ENCODE results near the gene ZNG1A.
"Not testable (repeated sequence)": the region's sequence is repeated elsewhere in the genome, so short reads cannot be mapped to it uniquely, and the experiment has no call there.

The ZNG1A gene

GRCh38 chr9:178970-179383, at the start of gene ZNG1A:
Gene ZNG1A (minus strand): TSS chr9:179056. CDS start chr9:178969, 87 bp downstream.
- not testable (repeated sequence) for DNase-seq

- DNase-seq: no peak
Measured at GRCh38 chr9:227860-228259, 49.0 kb upstream of the ZNG1A start.

GRCh38 chr9:224582-225520, 46.0 kb upstream of the ZNG1A start:
- no peak for DNase-seq

- no peak for DNase-seq
Measured at GRCh38 chr9:224026-224425, 45.2 kb upstream of the ZNG1A start.

GRCh38 chr9:223152-223551, 44.3 kb upstream of the ZNG1A start:
- no peak for DNase-seq

DNA sequence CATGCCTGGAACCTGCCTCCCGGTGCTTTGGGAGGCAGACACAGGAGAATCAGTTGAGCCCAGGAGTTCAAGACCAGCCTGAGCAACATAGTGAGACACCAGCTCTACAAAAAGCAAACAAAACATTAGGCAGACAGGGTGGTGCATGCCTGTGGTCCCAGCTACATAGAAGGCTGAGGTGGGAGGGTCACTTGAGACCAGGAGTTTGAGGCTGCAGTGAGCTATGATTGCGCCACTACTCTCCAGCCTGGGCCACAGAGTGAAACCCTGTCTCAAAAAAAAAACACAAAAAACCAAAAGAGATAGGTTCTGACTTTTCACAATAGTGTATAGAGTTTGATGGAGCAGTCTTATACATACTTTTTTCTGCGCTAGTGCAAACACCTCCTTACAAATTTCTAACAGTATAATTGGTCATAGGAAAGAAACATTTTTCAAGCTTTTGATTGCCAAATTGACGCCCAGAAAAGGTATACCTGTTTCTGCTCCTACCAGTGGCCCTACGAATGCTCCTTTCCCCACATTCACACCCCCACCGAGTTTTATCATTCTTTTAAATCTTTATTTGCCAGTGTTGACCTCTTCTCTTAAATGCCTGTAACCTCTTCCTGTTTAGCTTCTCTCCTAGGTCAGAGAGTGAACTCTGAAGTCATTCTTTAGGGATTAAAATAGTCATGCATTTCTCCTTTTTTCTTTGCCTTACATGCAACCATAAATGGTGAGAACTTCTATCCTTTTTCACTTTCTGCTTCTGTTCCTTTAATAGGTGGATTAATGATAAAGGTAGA, 43.3 kb upstream of the ZNG1A start:
- DNase-seq: no peak

- no peak for DNase-seq
Measured at GRCh38 chr9:219670-220365, 41.0 kb upstream of the ZNG1A start.

GRCh38 chr9:219036-219435, 40.2 kb upstream of the ZNG1A start:
- not testable (repeated sequence) for DNase-seq

GRCh38 chr9:217950-218349, 39.1 kb upstream of the ZNG1A start:
- DNase-seq: no peak

DNA sequence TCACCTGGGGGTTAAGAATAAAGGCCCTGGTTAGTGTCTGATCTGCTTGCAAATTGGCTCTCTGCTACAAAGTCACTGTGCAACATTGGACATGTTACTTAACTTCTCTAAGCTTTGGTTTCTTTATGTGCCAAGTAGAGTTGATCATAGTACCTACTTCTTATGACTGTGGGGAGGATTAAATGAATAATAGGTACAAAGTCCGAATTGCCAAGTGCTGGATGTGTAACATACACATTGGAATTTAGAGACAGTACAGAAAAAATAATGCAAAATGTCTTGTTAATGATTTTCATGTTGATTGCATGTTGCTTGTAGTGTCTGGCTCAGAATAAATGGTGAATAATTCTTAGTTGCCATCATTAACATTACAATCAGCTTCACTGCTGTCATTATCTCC, 38.0 kb upstream of the ZNG1A start:
- no peak for DNase-seq

- no peak for DNase-seq
Measured at GRCh38 chr9:215631-216155, 36.8 kb upstream of the ZNG1A start.

- DNase-seq: no peak
Measured at GRCh38 chr9:214648-215493, 36.0 kb upstream of the ZNG1A start, which contains the start of gene DOCK8. Gene DOCK8 (plus strand): TSS chr9:214865. CDS start chr9:214977, 112 bp downstream.

- DNase-seq: no peak
Measured at GRCh38 chr9:214351-214647, 35.4 kb upstream of the ZNG1A start.

GRCh38 chr9:213901-214300, 35.0 kb upstream of the ZNG1A start:
- not testable (repeated sequence) for DNase-seq

- no peak for DNase-seq
Measured at GRCh38 chr9:212297-212696, 33.4 kb upstream of the ZNG1A start.

DNA sequence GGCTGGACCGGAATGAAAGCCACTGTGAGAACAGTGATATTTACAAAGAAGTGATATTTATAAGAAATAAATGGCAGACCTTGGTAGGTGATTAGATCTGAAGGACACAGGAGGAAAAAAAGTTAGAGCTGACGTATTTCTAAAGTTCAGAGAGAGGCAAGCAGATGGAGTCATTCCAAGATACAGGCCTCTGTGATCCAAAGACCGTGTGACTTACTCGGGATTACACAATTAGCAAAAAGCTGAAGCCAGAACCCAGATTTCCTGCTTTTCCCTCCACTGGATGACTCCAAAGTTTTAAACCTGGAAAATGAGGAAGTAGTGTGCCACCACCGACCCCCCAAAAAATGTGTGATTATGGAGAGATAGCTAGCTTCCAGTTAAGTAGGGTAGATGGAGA, 32.7 kb upstream of the ZNG1A start:
- no peak for DNase-seq

DNA sequence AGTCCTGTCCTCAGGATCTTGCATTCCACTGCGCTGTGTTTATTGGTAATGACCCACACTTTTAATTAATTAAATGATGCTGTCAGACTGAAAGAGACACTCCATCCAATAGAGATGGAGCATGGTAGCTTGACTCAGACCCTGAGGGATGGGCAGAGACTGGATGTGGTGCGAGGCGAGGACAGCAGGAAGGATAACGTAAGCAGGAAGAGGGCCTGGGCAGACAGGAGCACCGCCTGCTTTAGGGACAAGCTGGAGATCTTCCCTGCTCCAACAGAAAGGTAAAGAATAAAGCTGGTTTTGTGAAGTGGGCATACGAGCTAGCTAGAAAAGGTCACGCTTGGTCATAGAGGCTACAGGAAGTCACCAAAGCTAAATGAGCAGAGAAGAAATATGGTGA, 32.2 kb upstream of the ZNG1A start:
- DNase-seq: no peak

DNA sequence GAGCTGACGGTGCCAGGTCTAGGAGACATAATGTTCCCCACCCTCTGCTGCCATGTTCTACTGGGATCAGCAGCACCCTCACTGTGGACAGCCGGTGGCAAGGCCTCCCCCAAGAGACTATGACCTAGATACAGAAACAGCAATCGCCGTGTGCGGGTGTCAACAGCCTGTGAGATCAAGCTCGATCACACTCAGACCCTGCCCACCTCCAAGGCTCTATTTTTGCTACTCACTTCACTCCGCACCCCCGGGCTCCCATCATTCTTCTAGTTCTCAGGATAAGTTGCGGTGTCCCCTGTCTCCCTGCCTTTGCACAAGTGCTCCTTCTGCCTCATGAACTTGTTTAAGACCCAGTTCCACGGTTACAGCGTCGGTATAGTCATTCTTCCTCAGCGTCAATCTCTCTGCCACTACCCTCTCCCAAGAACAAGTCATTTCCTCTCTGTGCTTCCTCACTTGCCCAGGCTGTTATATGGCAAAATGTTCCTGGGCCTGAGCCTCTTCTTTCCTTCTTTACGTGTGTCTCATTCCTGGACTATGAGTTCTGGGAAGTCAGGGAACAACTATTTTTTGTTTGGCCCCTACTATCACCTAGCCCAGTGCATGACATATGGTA, 30.4 kb upstream of the ZNG1A start:
- DNase-seq: no peak

- no peak for DNase-seq
Measured at GRCh38 chr9:206481-206880, 27.6 kb upstream of the ZNG1A start.

- DNase-seq: not testable (repeated sequence)
Measured at GRCh38 chr9:199601-200000, 20.7 kb upstream of the ZNG1A start.

GRCh38 chr9:178140-178825, 573 bp downstream of the ZNG1A start:
- DNase-seq: not testable (repeated sequence)

All from GOT3 (cell line).